SK-N-SH (cell line): ENCODE measurements around the gene SLC2A9. TPM values are rescaled to one million over a fixed set of nuclear protein-coding genes. Genes with fewer than 3 reads are reported as not detected.

Experiments
- CTCF ChIA-PET: fragments of 300-600, 350-600 bp; formaldehyde crosslinking; extraction: SDS; loops from one replicate; lab custom pipeline; 2021; lab: Yijun Ruan, JAX
- POLR2A ChIA-PET: fragments of 350-600 bp; sonication (Branson Sonifier 250); formaldehyde crosslinking; extraction: SDS; loops from one replicate; lab custom pipeline; 2020; ENCODE audit warnings: antibody characterized with exemption, inconsistent platforms; lab: Yijun Ruan, JAX
- DNase-seq: peaks from one replicate; pipeline ENCODE4 v3.0.0; 2012
- H2AFZ ChIP-seq: fragments of 200-600 bp; sonication (generic); 2 replicates; pipeline ENCODE4 v1.8.1; 2016; ENCODE audit warnings: antibody characterized with exemption, mild to moderate bottlenecking, low read depth
- H3F3A ChIP-seq: fragments of 200-600 bp; sonication (generic); replicated peaks from 2 replicates; pipeline ENCODE3; 2016; ENCODE audit warnings: antibody characterized with exemption, mild to moderate bottlenecking; ENCODE audit not compliant: insufficient read depth
- H3K27ac ChIP-seq, 2 experiments: fragments of 200-500 bp in 1 of 2; fragments of 200-600 bp in 1 of 2; sonication (Bioruptor generic) in 1 of 2; sonication (generic), shearing (Covaris generic) in 1 of 2; 2 replicates each; pipeline versions ENCODE4 v1.5.1 to v1.6.1; 2014 to 2016; ENCODE audit warnings: low read depth in 2 of 2, inconsistent platforms in 1 of 2, low read length in 1 of 2, mild to moderate bottlenecking in 1 of 2, mixed read lengths in 1 of 2
- H3K27me3 ChIP-seq: fragments of 200-600 bp; sonication (generic), shearing (Covaris generic); 2 replicates; pipeline ENCODE4 v1.6.1; 2016; ENCODE audit warnings: mixed run types; ENCODE audit not compliant: insufficient read depth
- H3K36me3 ChIP-seq, 2 experiments: fragments of 200-500 bp in 1 of 2; fragments of 200-600 bp in 1 of 2; sonication (Bioruptor generic) in 1 of 2; sonication (generic) in 1 of 2; replicated peaks in 1 of 2; 2 replicates each; pipeline versions ENCODE3 to v1.5.1; 2014 to 2016; ENCODE audit warnings: low read length in 1 of 2, mild to moderate bottlenecking in 1 of 2; ENCODE audit not compliant: insufficient read depth in 2 of 2, control insufficient read depth in 1 of 2
- H3K4me1 ChIP-seq, 2 experiments: fragments of 200-500 bp in 1 of 2; fragments of 200-600 bp in 1 of 2; sonication (Bioruptor generic) in 1 of 2; sonication (generic), shearing (Covaris generic) in 1 of 2; 2 replicates each; pipeline versions ENCODE4 v1.5.1 to v1.6.1; 2014 to 2016; ENCODE audit warnings: low read depth in 1 of 2, low read length in 1 of 2, mixed run types in 1 of 2; ENCODE audit not compliant: insufficient read depth in 2 of 2, control insufficient read depth in 1 of 2
- H3K4me2 ChIP-seq: fragments of 200-600 bp; sonication (generic), shearing (Covaris generic); 2 replicates; pipeline ENCODE4 v1.6.1; 2017; ENCODE audit warnings: mixed run types
- H3K4me3 ChIP-seq, 2 experiments: fragments of 200-500 bp in 1 of 2; fragments of 200-600 bp in 1 of 2; sonication (Bioruptor generic) in 1 of 2; sonication (generic), shearing (Covaris generic) in 1 of 2; 2 replicates each; pipeline versions ENCODE4 v1.5.1 to v1.8.1; 2014 to 2016; ENCODE audit warnings: low read depth in 2 of 2, inconsistent platforms in 1 of 2, low read length in 1 of 2, mild to moderate bottlenecking in 1 of 2, mixed read lengths in 1 of 2, moderate library complexity in 1 of 2
- H3K79me2 ChIP-seq: fragments of 200-600 bp; sonication (generic); 2 replicates; pipeline ENCODE4 v1.8.1; 2017; ENCODE audit warnings: mild to moderate bottlenecking; ENCODE audit not compliant: insufficient read depth
- H3K9ac ChIP-seq: fragments of 200-600 bp; sonication (generic); 2 replicates; pipeline ENCODE4 v1.6.1; 2017; ENCODE audit warnings: mixed run types
- H3K9me2 ChIP-seq: fragments of 200-600 bp; sonication (generic); 2 replicates; pipeline ENCODE4 v1.6.1; 2017; ENCODE audit warnings: mixed run types
- H3K9me3 ChIP-seq: fragments of 200-600 bp; sonication (generic); 2 replicates; pipeline ENCODE4 v1.6.1; 2017; ENCODE audit warnings: mixed run types, mild to moderate bottlenecking, moderate library complexity
- H4K20me1 ChIP-seq: fragments of 200-600 bp; sonication (generic); 2 replicates; pipeline ENCODE4 v1.6.1; 2017; ENCODE audit warnings: mild to moderate bottlenecking, mixed run types; ENCODE audit not compliant: insufficient read depth
- EP300 ChIP-seq, 2 experiments: IDR thresholded peaks; 2 replicates each; pipeline versions ENCODE4 v1.4.0 to v1.6.1; 2012; ENCODE audit warnings: borderline replicate concordance in 1 of 2, low read depth in 1 of 2, low read length in 1 of 2
- EZH2phosphoT487 ChIP-seq: fragments of 200-600 bp; sonication (generic); IDR thresholded peaks from 2 replicates; pipeline ENCODE4 v1.6.1; 2017; ENCODE audit warnings: low read depth, mixed run types, mild to moderate bottlenecking, antibody characterized with exemption, moderate library complexity, borderline replicate concordance
- FOSL2 ChIP-seq: IDR thresholded peaks from 2 replicates; pipeline ENCODE4 v1.4.0; 2012; ENCODE audit warnings: low read depth, mild to moderate bottlenecking, moderate library complexity, borderline replicate concordance
- FOXJ3 ChIP-seq: sonication (generic); formaldehyde crosslinking; IDR thresholded peaks from 2 replicates; pipeline ENCODE4 v1.5.1; 2020; ENCODE audit warnings: mild to moderate bottlenecking, missing genetic modification reagents
- FOXM1 ChIP-seq: IDR thresholded peaks from 2 replicates; pipeline ENCODE4 v1.4.0; 2012; ENCODE audit warnings: low read depth, mild to moderate bottlenecking
- GABPA ChIP-seq: IDR thresholded peaks from 2 replicates; pipeline ENCODE4 v1.4.0; 2012; ENCODE audit warnings: low read depth, mild to moderate bottlenecking
- JUND ChIP-seq: IDR thresholded peaks from 2 replicates; pipeline ENCODE4 v1.4.0; 2012
- MEF2A ChIP-seq: IDR thresholded peaks from 2 replicates; pipeline ENCODE4 v1.4.0; 2012; ENCODE audit warnings: low read depth, borderline replicate concordance
- NRF1 ChIP-seq: IDR thresholded peaks from 2 replicates; pipeline ENCODE4 v1.6.1; 2012; ENCODE audit warnings: low read depth, mild to moderate bottlenecking, low read length
- RCOR1 ChIP-seq: fragments of 150-350 bp; IDR thresholded peaks from 2 replicates; pipeline ENCODE4 v1.6.1; 2017; ENCODE audit warnings: antibody characterized with exemption, low read length
- RXRA ChIP-seq: IDR thresholded peaks from 2 replicates; pipeline ENCODE4 v1.4.0; 2012; ENCODE audit warnings: low read depth, mild to moderate bottlenecking, borderline replicate concordance
- TCF12 ChIP-seq: IDR thresholded peaks from 2 replicates; pipeline ENCODE4 v1.4.0; 2012
- WGBS: methylation state at CpG from one replicate; pipeline ENCODE4 v1.1.6; 2017; ENCODE audit warnings: low lambda C conversion rate; 5-methylcytosine and 5-hydroxymethylcytosine counted together
- polyA plus RNA-seq, 3 experiments: library from polyadenylated mRNA; depleted of rRNA; stranded (reverse); fragments of >200 nt; gene quantifications; 2 replicates each; pipeline ENCODE4 v1.2.3, GENCODE V29; 2012
- TF ChIP-seq, protein P1 (sequence below): fragments of 150-350 bp; IDR thresholded peaks from 2 replicates; pipeline ENCODE4 v1.6.1; 2017; ENCODE audit warnings: antibody characterized with exemption, low read length, low read depth, borderline replicate concordance
- TF ChIP-seq, protein P2 (sequence below): IDR thresholded peaks from 2 replicates; pipeline ENCODE4 v1.6.1; 2012; ENCODE audit warnings: mild to moderate bottlenecking, low read depth, low read length, moderate library complexity
- TF ChIP-seq, protein P3 (sequence below): IDR thresholded peaks from 2 replicates; pipeline ENCODE4; 2012

SLC2A9 gene
- polyA plus RNA-seq, 1 of the 3 experiments (the other 2 are of a cell fraction) = not detected

DNA sequence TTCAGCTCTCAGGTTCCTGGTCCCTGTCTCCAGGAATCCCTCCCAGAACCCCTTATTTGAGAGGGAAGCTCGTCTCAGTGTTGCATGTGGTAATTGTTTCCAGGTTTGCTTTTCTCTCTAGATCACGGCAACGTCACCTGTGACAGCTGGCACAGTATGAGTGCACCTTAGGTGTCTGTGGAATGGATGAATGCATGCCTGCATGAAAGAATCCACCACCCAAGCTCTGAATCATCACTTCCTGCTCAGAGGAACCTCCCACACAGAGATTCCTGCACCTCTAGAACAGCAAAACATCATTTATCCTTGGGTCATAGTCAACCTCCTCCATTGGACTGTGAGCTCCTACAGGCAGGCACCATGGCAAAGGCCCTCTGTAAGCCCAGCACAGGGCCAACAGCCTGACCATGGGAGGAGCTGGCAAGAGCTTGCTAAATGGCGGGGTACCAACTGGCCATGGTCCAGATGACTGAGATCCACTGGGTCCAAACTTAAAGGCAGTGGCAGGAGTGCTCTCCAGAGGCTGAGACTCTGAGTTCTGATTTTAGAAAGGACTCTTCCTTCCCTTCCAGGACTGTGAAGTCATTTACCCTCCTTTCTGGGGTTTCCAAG lies 116.2 kb downstream of the SLC2A9 start:
- H3K79me2 ChIP-seq = no peaks in the 10 kb centered on the region
- H3K4me2 ChIP-seq = no peak overlapping the region
- no peaks in the 10 kb centered on the region for H3K27me3 ChIP-seq
- 20% methylated on average over 4 of the region's 4 CpGs for WGBS
- H3F3A ChIP-seq = no peaks in the 10 kb centered on the region
- H3K36me3 ChIP-seq = no peaks in the 10 kb centered on the region
- DNase-seq = no peak
- H4K20me1 ChIP-seq = no peaks in the 10 kb centered on the region
- no peak overlapping the region for H3K27ac ChIP-seq
- no peak overlapping the region for H3K4me3 ChIP-seq
- no peaks in the 10 kb centered on the region for H3K9me3 ChIP-seq
- H3K9ac ChIP-seq = no peak overlapping the region
- no peaks in the 10 kb centered on the region for H3K9me2 ChIP-seq
- CTCF ChIA-PET = interaction anchor here (0.8 to 1.4 kb wide), 3 partner anchors 13 to 142 kb away, joined by 3 to 4 read pairs (median 3); no protein-coding TSS in a partner anchor
- no peak overlapping the region for H2AFZ ChIP-seq
- POLR2A ChIA-PET = no interaction called here
- no peak for TF ChIP-seq JUND
- TF ChIP-seq FOXJ3 (CRISPR knock-in tag) = no peak
- TF ChIP-seq RXRA = no peak
- no peak for TF ChIP-seq MEF2A
- no peaks in the 10 kb centered on the region; a peak in 1 of 4 replicates for H3K4me1 ChIP-seq

DNA sequence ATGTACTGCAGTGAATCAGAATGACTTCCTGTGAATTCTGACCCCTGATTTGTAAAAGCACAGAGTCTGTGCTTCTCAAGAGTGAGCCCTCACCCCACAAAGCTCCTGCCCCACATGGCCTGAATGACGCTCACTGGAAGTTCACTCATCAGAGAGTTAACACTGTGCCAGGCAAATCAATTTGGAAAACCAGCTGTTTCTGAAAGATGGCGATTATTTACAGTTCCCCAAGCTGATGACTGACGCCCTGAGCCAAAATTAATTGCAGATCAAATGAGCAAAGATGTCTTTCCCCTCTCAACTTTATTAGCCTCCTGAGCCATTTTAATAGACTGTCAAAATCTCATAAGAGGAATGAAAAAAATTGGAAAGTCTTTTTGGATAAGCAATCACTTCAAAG lies 118.0 kb downstream of the SLC2A9 start:
- CTCF ChIA-PET = no interaction called here
- H3K9ac ChIP-seq = no peak overlapping the region
- no peaks in the 10 kb centered on the region; a peak in 1 of 4 replicates for H3K4me1 ChIP-seq
- no peaks in the 10 kb centered on the region for H3F3A ChIP-seq
- TF ChIP-seq, protein P1, sequence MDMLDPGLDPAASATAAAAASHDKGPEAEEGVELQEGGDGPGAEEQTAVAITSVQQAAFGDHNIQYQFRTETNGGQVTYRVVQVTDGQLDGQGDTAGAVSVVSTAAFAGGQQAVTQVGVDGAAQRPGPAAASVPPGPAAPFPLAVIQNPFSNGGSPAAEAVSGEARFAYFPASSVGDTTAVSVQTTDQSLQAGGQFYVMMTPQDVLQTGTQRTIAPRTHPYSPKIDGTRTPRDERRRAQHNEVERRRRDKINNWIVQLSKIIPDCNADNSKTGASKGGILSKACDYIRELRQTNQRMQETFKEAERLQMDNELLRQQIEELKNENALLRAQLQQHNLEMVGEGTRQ = no peak
- no peak for TF ChIP-seq NRF1
- POLR2A ChIA-PET = no interaction called here
- no peaks in the 10 kb centered on the region for H3K36me3 ChIP-seq
- no peaks in the 10 kb centered on the region for H3K27me3 ChIP-seq
- no peak overlapping the region for H3K4me2 ChIP-seq
- DNase-seq = no peak
- no peak overlapping the region for H3K4me3 ChIP-seq
- H3K79me2 ChIP-seq = no peaks in the 10 kb centered on the region
- no peaks in the 10 kb centered on the region for H3K9me2 ChIP-seq
- 8% methylated on average over 3 of the region's 3 CpGs for WGBS
- no peak overlapping the region for H2AFZ ChIP-seq
- no peak overlapping the region for H3K27ac ChIP-seq
- H4K20me1 ChIP-seq = no peaks in the 10 kb centered on the region
- H3K9me3 ChIP-seq = no peaks in the 10 kb centered on the region

DNA sequence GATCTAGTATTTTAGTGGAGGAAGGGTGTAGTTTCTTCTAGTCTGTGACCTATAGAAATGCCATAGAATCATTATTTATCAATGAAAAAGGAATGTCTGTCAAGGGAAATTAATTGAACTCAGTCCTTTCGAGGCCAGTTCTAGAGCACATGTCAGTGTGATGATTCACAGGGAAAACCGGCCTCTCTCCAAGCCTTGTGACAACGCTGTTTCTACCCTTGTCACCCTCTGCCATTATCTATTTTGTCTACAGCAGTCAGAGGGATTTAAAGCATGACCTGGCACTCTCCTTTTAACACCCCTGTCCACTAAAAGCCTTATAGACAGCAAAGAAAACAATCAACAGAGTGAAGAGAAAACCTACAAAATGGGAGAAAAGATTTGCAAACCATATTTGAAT lies 120.0 kb downstream of the SLC2A9 start:
- POLR2A ChIA-PET = no interaction called here
- DNase-seq = no peak
- Histone ChIP-seq H3K4me3 (no peak overlapping the region), H3K9ac (no peak overlapping the region), H3K9me2 (no peaks in the 10 kb centered on the region), H2AFZ (no peak overlapping the region), H3K4me1 (no peaks in the 10 kb centered on the region; a peak in 1 of 4 replicates), H3K79me2 (no peaks in the 10 kb centered on the region), H4K20me1 (no peaks in the 10 kb centered on the region), H3K9me3 (no peaks in the 10 kb centered on the region), H3K27ac (no peak overlapping the region), H3K36me3 (no peaks in the 10 kb centered on the region), H3F3A (no peaks in the 10 kb centered on the region), H3K27me3 (no peaks in the 10 kb centered on the region), H3K4me2 (no peak overlapping the region)
- CTCF ChIA-PET = interaction anchor here (0.6 to 1.2 kb wide), 2 partner anchors 114 to 1309 kb away, joined by 3 to 4 read pairs; no protein-coding TSS in a partner anchor
- WGBS = 13% methylated on average over 3 of the region's 3 CpGs
- TF ChIP-seq, protein P1 = no peak
- TF ChIP-seq FOSL2 (no peak), GABPA (no peak), EZH2phosphoT487 (no peak), FOXM1 (no peak), RCOR1 (no peak), EP300 (IDR thresholded peaks at IDR 0.05; ENCODE audit: borderline replicate concordance in 1 of 2, low read depth in 1 of 2, low read length in 1 of 2) (no peak), TCF12 (no peak)
- TF ChIP-seq, protein P2, sequence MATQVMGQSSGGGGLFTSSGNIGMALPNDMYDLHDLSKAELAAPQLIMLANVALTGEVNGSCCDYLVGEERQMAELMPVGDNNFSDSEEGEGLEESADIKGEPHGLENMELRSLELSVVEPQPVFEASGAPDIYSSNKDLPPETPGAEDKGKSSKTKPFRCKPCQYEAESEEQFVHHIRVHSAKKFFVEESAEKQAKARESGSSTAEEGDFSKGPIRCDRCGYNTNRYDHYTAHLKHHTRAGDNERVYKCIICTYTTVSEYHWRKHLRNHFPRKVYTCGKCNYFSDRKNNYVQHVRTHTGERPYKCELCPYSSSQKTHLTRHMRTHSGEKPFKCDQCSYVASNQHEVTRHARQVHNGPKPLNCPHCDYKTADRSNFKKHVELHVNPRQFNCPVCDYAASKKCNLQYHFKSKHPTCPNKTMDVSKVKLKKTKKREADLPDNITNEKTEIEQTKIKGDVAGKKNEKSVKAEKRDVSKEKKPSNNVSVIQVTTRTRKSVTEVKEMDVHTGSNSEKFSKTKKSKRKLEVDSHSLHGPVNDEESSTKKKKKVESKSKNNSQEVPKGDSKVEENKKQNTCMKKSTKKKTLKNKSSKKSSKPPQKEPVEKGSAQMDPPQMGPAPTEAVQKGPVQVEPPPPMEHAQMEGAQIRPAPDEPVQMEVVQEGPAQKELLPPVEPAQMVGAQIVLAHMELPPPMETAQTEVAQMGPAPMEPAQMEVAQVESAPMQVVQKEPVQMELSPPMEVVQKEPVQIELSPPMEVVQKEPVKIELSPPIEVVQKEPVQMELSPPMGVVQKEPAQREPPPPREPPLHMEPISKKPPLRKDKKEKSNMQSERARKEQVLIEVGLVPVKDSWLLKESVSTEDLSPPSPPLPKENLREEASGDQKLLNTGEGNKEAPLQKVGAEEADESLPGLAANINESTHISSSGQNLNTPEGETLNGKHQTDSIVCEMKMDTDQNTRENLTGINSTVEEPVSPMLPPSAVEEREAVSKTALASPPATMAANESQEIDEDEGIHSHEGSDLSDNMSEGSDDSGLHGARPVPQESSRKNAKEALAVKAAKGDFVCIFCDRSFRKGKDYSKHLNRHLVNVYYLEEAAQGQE = no peak
- TF ChIP-seq, protein P3, sequence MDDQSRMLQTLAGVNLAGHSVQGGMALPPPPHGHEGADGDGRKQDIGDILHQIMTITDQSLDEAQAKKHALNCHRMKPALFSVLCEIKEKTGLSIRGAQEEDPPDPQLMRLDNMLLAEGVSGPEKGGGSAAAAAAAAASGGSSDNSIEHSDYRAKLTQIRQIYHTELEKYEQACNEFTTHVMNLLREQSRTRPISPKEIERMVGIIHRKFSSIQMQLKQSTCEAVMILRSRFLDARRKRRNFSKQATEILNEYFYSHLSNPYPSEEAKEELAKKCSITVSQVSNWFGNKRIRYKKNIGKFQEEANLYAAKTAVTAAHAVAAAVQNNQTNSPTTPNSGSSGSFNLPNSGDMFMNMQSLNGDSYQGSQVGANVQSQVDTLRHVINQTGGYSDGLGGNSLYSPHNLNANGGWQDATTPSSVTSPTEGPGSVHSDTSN = no peak
